Gastrocnemius medialis (tissue), 4 donors: ENCODE measurements around the gene SP140. TPM values are rescaled to one million over a fixed set of nuclear protein-coding genes. Genes with fewer than 3 reads are reported as not detected.
"Not testable (repeated sequence)": the region's sequence is repeated elsewhere in the genome, so short reads cannot be mapped to it uniquely, and the experiment has no call there.

Source experiments
- ATAC-seq, 2 donors: fragments of 150-250 bp; one replicate each; pipeline ENCODE4 v1.9.1; 2016
- DNase-seq, 2 donors: peaks; one replicate each; pipeline ENCODE4 v3.0.0-alpha.2; 2019
- H3K27ac ChIP-seq, 4 donors: fragments of 200-600 bp; sonication (generic); 1 replicate in 1 of 4; 2 replicates in 3 of 4; pipeline ENCODE4 v1.5.1; 2016 to 2018; ENCODE audit warnings: mild to moderate bottlenecking in 2 of 4, moderate library complexity in 1 of 4
- H3K27me3 ChIP-seq, 3 donors: fragments of 200-600 bp; sonication (generic) in 2 of 3; 1 replicate in 1 of 3; 2 replicates in 2 of 3; pipeline versions ENCODE4 v1.5.1 to v1.6.0; 2016 to 2019; ENCODE audit warnings: mild to moderate bottlenecking in 1 of 3, moderate library complexity in 1 of 3
- H3K36me3 ChIP-seq, 2 donors: fragments of 200-600 bp; sonication (generic) in 1 of 2; one replicate each; pipeline ENCODE4 v1.5.1; 2017 to 2018
- H3K4me1 ChIP-seq, 2 donors: fragments of 200-600 bp; sonication (generic) in 1 of 2; one replicate each; pipeline ENCODE4 v1.5.1; 2016 to 2017; ENCODE audit warnings: mild to moderate bottlenecking in 2 of 2
- H3K4me3 ChIP-seq, 4 donors: fragments of 200-600 bp; sonication (generic) in 3 of 4; 1 replicate in 1 of 4; 2 replicates in 3 of 4; pipeline ENCODE4 v1.5.1; 2016 to 2019; ENCODE audit warnings: mild to moderate bottlenecking in 2 of 4
- H3K9me3 ChIP-seq, 3 donors: fragments of 200-600 bp; sonication (generic) in 2 of 3; 1 replicate in 1 of 3; 2 replicates in 2 of 3; pipeline ENCODE4 v1.5.1; 2016 to 2019
- CTCF ChIP-seq, 5 experiments: fragments of 450-650 bp in 3 of 5; fragments of 200-600 bp in 2 of 5; sonication (generic) in 2 of 5; IDR thresholded peaks in 4 of 5; conservative IDR thresholded peaks in 1 of 5; 1 replicate in 4 of 5; 2 replicates in 1 of 5; pipeline ENCODE4 v1.5.1; 2016 to 2019; ENCODE audit warnings: antibody characterized with exemption in 5 of 5, mild to moderate bottlenecking in 3 of 5, moderate library complexity in 3 of 5
- POLR2A ChIP-seq, 2 donors: fragments of 450-650 bp; IDR thresholded peaks; one replicate each; pipeline ENCODE4 v1.6.1; 2017; ENCODE audit warnings: antibody characterized with exemption in 2 of 2, mild to moderate bottlenecking in 2 of 2, moderate library complexity in 2 of 2
- in situ Hi-C, 4 donors: fragments of 200-750 bp; cut with MboI; loops; one replicate each; pipeline versions ENCODE4 v1.15.0 to v1.8.0; 2017; ENCODE audit warnings: low sequenced_read_pairs in 4 of 4
- intact Hi-C: fragments of 100-400 bp; cut with DNase I; formaldehyde crosslinking; loops from one replicate; pipeline ENCODE4 v1.15.1; 2023; ENCODE audit warnings: low total_unique reads
- total RNA-seq, 4 donors: library from RNA; depleted of rRNA; stranded (reverse); fragments of >200 nt; gene quantifications; one replicate each; pipeline versions ENCODE4 v1.1.0 to v1.2.3, GENCODE V29; 2016

SP140 gene
- total RNA-seq, 4 donors from 2014 or later = 0.46 TPM; not detected in 3

DNA sequence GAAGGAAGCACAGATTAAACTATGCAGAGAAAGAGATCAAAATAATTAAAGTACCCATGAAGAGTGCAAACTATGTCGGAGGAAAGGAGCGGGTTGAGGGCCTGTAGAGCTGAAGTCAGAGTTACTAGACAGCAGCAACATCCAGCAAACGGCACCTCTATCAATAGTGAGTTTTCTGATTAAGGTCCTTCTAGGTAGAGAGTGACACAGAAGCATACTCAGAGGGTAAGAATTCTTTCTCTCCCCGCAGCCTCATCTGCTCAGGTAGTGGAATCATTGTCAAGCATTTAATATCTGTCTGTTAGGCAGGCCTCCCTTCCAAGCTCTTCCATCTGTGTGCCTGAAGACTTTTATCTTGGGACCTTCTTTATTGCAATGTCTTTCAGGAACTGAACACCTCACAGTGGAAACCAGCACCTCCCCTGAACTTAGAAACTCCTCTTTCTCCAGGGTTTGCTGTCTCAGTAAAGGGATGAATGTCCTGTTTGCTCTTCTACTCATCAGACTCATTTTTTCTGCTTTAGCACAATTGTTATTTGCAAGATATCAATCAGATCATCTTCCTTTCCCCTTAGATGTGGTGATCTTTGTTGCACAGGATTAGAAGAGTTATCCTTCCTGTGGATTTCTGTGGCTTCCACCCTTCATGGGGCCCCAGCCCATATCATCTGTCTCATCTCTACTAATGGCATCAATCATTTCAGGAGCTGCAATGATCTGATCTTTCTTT is 28.8 kb downstream of the SP140 start:
- no peak for TF ChIP-seq POLR2A (IDR thresholded peaks at IDR 0.05)
- no peak for TF ChIP-seq CTCF (IDR thresholded peaks at IDR 0.05 in 4 of 5, conservative IDR thresholded peaks at IDR 0.05 in 1 of 5)
- H3K27ac ChIP-seq = no peak overlapping the region
- H3K36me3 ChIP-seq = no peaks in the 10 kb centered on the region
- DNase-seq (no peak), ATAC-seq (no peak)
- in situ Hi-C loops (no loop called here), intact Hi-C loops (no loop called here)
- H3K27me3 ChIP-seq = no peaks in the 10 kb centered on the region
- H3K4me3 ChIP-seq = no peak overlapping the region
- H3K9me3 ChIP-seq = no peaks in the 10 kb centered on the region
- no peaks in the 10 kb centered on the region for H3K4me1 ChIP-seq

DNA sequence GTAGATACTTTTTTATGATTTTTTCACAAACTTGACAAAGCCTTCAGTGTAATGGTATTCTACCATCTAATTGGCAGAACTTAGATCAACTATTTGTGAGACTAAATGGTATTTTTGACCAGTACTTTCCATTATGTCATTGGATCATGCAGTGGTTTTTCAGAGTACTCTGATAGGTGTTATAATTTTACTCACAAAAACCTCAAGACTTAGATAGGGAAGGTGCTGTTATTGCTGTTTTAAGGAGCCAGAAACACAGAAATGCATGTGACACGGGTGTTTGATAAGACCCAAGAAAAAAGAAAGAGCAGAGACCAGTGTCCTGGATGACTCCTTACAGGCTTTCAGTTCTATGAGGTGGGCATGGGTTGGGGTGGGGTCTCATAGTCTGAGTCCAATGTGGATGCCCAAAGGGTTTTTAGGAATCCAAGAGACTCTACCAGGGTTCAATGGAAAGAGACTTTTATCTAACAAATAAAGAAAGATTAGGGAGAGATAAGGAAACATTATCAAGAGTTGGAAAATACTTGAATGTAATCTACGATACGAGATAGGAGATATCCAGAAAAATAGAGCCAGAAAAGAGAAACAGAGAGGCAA is 31.3 kb downstream of the SP140 start:
- no peak overlapping the region for H3K27ac ChIP-seq
- TF ChIP-seq CTCF (IDR thresholded peaks at IDR 0.05 in 4 of 5, conservative IDR thresholded peaks at IDR 0.05 in 1 of 5) (no peak), POLR2A (IDR thresholded peaks at IDR 0.05) (no peak)
- no peak for DNase-seq
- H3K9me3 ChIP-seq = no peaks in the 10 kb centered on the region
- no peaks in the 10 kb centered on the region for H3K4me1 ChIP-seq
- intact Hi-C loops = no loop called here
- ATAC-seq = no peak
- in situ Hi-C loops = no loop called here
- H3K27me3 ChIP-seq = no peaks in the 10 kb centered on the region
- no peak overlapping the region for H3K4me3 ChIP-seq
- no peaks in the 10 kb centered on the region for H3K36me3 ChIP-seq

- no peak for DNase-seq
- Histone ChIP-seq H3K9me3 (no peaks in the 10 kb centered on the region), H3K27me3 (no peaks in the 10 kb centered on the region), H3K4me3 (no peak overlapping the region), H3K4me1 (no peaks in the 10 kb centered on the region), H3K27ac (no peak overlapping the region), H3K36me3 (no peaks in the 10 kb centered on the region)
- ATAC-seq = no peak
- intact Hi-C loops (no loop called here), in situ Hi-C loops (no loop called here)
- TF ChIP-seq CTCF (IDR thresholded peaks at IDR 0.05 in 4 of 5, conservative IDR thresholded peaks at IDR 0.05 in 1 of 5) (no peak), POLR2A (IDR thresholded peaks at IDR 0.05) (no peak)
Measured at GRCh38 chr2:230258483-230258882, 32.9 kb downstream of the SP140 start.

DNA sequence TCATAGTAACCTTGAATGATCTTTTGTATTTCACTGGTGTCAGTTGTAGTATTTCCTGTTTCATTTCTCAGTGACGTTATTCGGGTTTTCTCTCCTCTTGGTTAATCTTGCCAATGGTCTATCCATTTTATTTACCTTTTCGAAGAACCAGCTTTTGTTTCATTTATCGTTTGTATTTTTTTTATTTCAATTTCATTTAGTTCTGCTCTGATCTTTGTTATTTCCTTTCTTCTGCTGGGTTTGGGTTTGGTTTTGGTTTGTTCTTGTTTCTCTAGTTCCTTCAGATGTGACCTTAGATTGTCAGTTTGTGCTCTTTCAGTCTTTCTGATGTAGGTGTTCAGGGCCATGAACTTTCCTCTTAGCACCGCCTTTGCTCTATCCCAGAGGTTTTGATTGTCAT is 36.7 kb downstream of the SP140 start:
- intact Hi-C loops = no loop called here

DNA sequence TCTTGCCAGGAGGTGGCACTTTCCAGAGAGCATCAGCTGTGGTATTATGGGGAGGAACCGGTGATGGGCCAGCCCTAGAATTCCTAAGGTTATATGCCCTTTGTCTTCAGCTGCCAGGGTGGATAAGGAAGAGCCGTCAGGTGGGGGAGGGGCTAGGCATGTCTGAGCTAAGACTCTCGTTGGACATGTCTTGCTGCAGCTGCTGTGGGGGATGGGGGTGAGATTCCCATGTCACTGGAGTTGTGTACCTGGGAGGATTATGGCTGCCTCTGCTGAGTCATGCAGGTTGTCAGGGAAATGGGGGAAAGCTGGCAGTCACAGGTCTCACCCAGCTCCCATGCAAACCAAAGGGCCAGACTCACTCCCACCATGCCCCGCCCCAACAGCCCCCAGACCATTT is 39.4 kb downstream of the SP140 start:
- intact Hi-C loops, H3K4me1 ChIP-seq, DNase-seq, H3K27me3 ChIP-seq, H3K27ac ChIP-seq, H3K36me3 ChIP-seq, ATAC-seq, H3K4me3 ChIP-seq, H3K9me3 ChIP-seq, in situ Hi-C loops: not testable (repeated sequence)

More for the DNA sequence above, 36.7 kb downstream of the SP140 start:
- no peak overlapping the region for H3K4me3 ChIP-seq
- TF ChIP-seq POLR2A (IDR thresholded peaks at IDR 0.05) = no peak
- TF ChIP-seq CTCF (IDR thresholded peaks at IDR 0.05 in 4 of 5, conservative IDR thresholded peaks at IDR 0.05 in 1 of 5) = no peak
- H3K36me3 ChIP-seq = no peaks in the 10 kb centered on the region
- no peaks in the 10 kb centered on the region for H3K4me1 ChIP-seq
- in situ Hi-C loops = no loop called here
- no peak overlapping the region for H3K27ac ChIP-seq
- DNase-seq (no peak), ATAC-seq (no peak)
- no peaks in the 10 kb centered on the region for H3K27me3 ChIP-seq
- H3K9me3 ChIP-seq = no peaks in the 10 kb centered on the region
